Panc1 (cell line): ENCODE results near the gene PAX2. TPM values are rescaled to one million over a fixed set of nuclear protein-coding genes. Genes with fewer than 3 reads are reported as not detected.

Source experiments
- ATAC-seq: fragments of 200-7000 bp; cut with Tn5 transposase; 2 replicates; pipeline ENCODE4 v1.9.1; 2020; ENCODE audit warnings: mild to moderate bottlenecking, moderate library complexity
- Bru-seq: library from RNA; stranded (reverse); fragments of 400-500 nt; gene quantifications from one replicate; lab custom pipeline; 2021; lab: Mats Ljungman, UMichigan
- BruChase-seq, 2 experiments: library from RNA; stranded (reverse); fragments of 400-500 nt; gene quantifications; one replicate each; lab custom pipeline; 2021; lab: Mats Ljungman, UMichigan
- BruUV-seq: library from RNA; stranded (reverse); fragments of 400-500 nt; replicated peaks from 2 replicates; lab custom pipeline; 2021; lab: Mats Ljungman, UMichigan
- CTCF ChIA-PET: fragments of 300-600 bp; sonication (Branson Sonifier 250); formaldehyde crosslinking; loops from one replicate; lab custom pipeline; 2022; ENCODE audit warnings: antibody characterized with exemption; lab: Charles Lee
- POLR2A ChIA-PET: fragments of 300-600 bp; sonication (Branson Sonifier 250); formaldehyde crosslinking; loops from one replicate; lab custom pipeline; 2022; ENCODE audit warnings: antibody characterized with exemption; lab: Charles Lee
- DNase-seq: peaks from one replicate; pipeline ENCODE4 v3.0.0-alpha.2; 2010; ENCODE audit warnings: low read depth, low spot score
- H3K27ac ChIP-seq: 2 replicates; pipeline ENCODE4 v1.5.1; 2011; ENCODE audit warnings: mild to moderate bottlenecking, low read length, inconsistent platforms
- H3K27me3 ChIP-seq: fragments of 200-500 bp; sonication (Bioruptor generic); 2 replicates; pipeline ENCODE4 v1.6.0; 2014; ENCODE audit warnings: low read length, inconsistent platforms; ENCODE audit not compliant: control insufficient read depth, insufficient read depth
- H3K36me3 ChIP-seq: fragments of 200-500 bp; sonication (Bioruptor generic); 2 replicates; pipeline ENCODE4 v1.5.1; 2014; ENCODE audit warnings: inconsistent platforms, mild to moderate bottlenecking, low read length, moderate library complexity; ENCODE audit not compliant: control insufficient read depth, insufficient read depth
- H3K4me1 ChIP-seq: 2 replicates; pipeline ENCODE4 v1.5.1; 2011; ENCODE audit warnings: inconsistent platforms, mild to moderate bottlenecking, low read length, moderate library complexity; ENCODE audit not compliant: control insufficient read depth, insufficient read depth
- H3K4me3 ChIP-seq, 2 experiments: 2 replicates each; pipeline ENCODE4 v1.5.1; 2011 to 2012; ENCODE audit warnings: low read depth in 2 of 2, low read length in 2 of 2, mild to moderate bottlenecking in 2 of 2, inconsistent platforms in 1 of 2, moderate library complexity in 1 of 2
- H3K9me3 ChIP-seq: fragments of 200-500 bp; sonication (Bioruptor generic); 2 replicates; pipeline ENCODE4 v1.5.1; 2014; ENCODE audit warnings: low read depth, mild to moderate bottlenecking, inconsistent platforms, low read length, moderate library complexity; ENCODE audit not compliant: control insufficient read depth, insufficient read depth
- POLR2AphosphoS5 ChIP-seq: IDR thresholded peaks from 2 replicates; pipeline ENCODE4 v1.6.1; 2012; ENCODE audit warnings: mild to moderate bottlenecking, low read depth, low read length, moderate library complexity
- REST ChIP-seq, 2 experiments: IDR thresholded peaks; 2 replicates each; pipeline ENCODE4 v1.6.1; 2011 to 2012; ENCODE audit warnings: low read depth in 2 of 2, control low read depth in 1 of 2, low read length in 1 of 2, mild to moderate bottlenecking in 1 of 2, moderate library complexity in 1 of 2; ENCODE audit not compliant: insufficient read depth in 1 of 2
- SIN3A ChIP-seq: IDR thresholded peaks from 2 replicates; pipeline ENCODE4 v1.6.1; 2012; ENCODE audit warnings: low read depth, mild to moderate bottlenecking, low read length, moderate library complexity, borderline replicate concordance; ENCODE audit not compliant: insufficient read depth
- TCF7L2 ChIP-seq: IDR thresholded peaks from 2 replicates; pipeline ENCODE4 v1.6.1; 2011; ENCODE audit warnings: mild to moderate bottlenecking, low read depth, low read length, inconsistent platforms
- in situ Hi-C: cut with HindIII; loops from 2 replicates; pipeline ENCODE4 v1.10.0; 2016; ENCODE audit warnings: low sequenced_read_pairs, low pct_unique_long_range_greater_than_20kb
- intact Hi-C: fragments of 100-400 bp; cut with micrococcal nuclease; formaldehyde crosslinking; loops from one replicate; pipeline ENCODE4 v1.10.0; 2022; ENCODE audit not compliant: unreplicated experiment
- long read RNA-seq: library from polyadenylated mRNA; unstranded; transcript quantifications from one replicate; pipeline ENCODE4 v2.0.0, GENCODE V29; 2021; ENCODE audit not compliant: unreplicated experiment
- polyA plus RNA-seq: library from polyadenylated mRNA; unstranded; fragments of >200 nt; gene quantifications from one replicate; pipeline ENCODE4 v1.2.1, GENCODE V29; 2012; ENCODE audit warnings: missing spikeins; ENCODE audit not compliant: insufficient read length
- total RNA-seq: library from RNA; stranded (reverse); gene quantifications from one replicate; pipeline ENCODE4 v1.2.1, GENCODE V29; 2021; ENCODE audit not compliant: unreplicated experiment
- TF ChIP-seq, protein P1 (sequence below): fragments of 450-650 bp; IDR thresholded peaks from 2 replicates; pipeline ENCODE4 v1.5.1; 2017; ENCODE audit warnings: mild to moderate bottlenecking

Gene PAX2
- 72.3 TPM for total RNA-seq
- polyA plus RNA-seq = 71.5 TPM
- Bru-seq, nascent RNA = percentile 90 among the genes with signal in this experiment
- percentile 87 among the genes with signal in this experiment for BruChase-seq, experiment 1, labeled RNA remaining after a 2-hour chase
- percentile 86 among the genes with signal in this experiment for BruChase-seq, experiment 2, labeled RNA remaining after a 6-hour chase
- long read RNA-seq, partial matches to known transcripts = 3 of 103 reads
- long read RNA-seq, other reads (novel, unspliced or antisense) = 100 of 103 reads

- CTCF ChIA-PET = interaction anchor here (0.6 to 3.0 kb wide), 5 partner anchors 16 to 376 kb away, joined by 3 to 13 read pairs (median 8); no protein-coding TSS in a partner anchor
- peak; percentile 75 for ATAC-seq
- no peaks in the 10 kb centered on the region for H3K9me3 ChIP-seq
- DNase-seq = no peak
- H3K27me3 ChIP-seq = no peaks in the 10 kb centered on the region
- peak within 1 kb of the TSS; percentile 99 for H3K27ac ChIP-seq
- peaks cover 41% of the 10 kb centered on the region for H3K4me1 ChIP-seq
- H3K36me3 ChIP-seq = no peaks in the 10 kb centered on the region
- intact Hi-C loops = loop anchor here (5.0 kb wide), 2 partner anchors 73 to 132 kb away; no protein-coding TSS in a partner anchor
- POLR2A ChIA-PET = interaction anchor here (0.5 to 0.6 kb wide), 2 partner anchors 177 to 181 kb away, joined by 3 to 11 read pairs; no protein-coding TSS in a partner anchor
- BruUV-seq = no TSS peak
- TF ChIP-seq POLR2AphosphoS5 (peak; percentile 51), SIN3A (peak; percentile 45; the same call in 1 of the 2 replicates), TCF7L2 (no peak), REST (IDR thresholded peaks at IDR 0.05; ENCODE audit: insufficient read depth in 1 of 2, low read depth in 2 of 2, low read length in 1 of 2) (no peak)
- TF ChIP-seq, protein P1, sequence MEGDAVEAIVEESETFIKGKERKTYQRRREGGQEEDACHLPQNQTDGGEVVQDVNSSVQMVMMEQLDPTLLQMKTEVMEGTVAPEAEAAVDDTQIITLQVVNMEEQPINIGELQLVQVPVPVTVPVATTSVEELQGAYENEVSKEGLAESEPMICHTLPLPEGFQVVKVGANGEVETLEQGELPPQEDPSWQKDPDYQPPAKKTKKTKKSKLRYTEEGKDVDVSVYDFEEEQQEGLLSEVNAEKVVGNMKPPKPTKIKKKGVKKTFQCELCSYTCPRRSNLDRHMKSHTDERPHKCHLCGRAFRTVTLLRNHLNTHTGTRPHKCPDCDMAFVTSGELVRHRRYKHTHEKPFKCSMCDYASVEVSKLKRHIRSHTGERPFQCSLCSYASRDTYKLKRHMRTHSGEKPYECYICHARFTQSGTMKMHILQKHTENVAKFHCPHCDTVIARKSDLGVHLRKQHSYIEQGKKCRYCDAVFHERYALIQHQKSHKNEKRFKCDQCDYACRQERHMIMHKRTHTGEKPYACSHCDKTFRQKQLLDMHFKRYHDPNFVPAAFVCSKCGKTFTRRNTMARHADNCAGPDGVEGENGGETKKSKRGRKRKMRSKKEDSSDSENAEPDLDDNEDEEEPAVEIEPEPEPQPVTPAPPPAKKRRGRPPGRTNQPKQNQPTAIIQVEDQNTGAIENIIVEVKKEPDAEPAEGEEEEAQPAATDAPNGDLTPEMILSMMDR = no peak; the same call in 1 of the 2 replicates
- in situ Hi-C loops = no loop called here
- peak within 1 kb of the TSS; percentile 58 to 67 for H3K4me3 ChIP-seq
Measured at GRCh38 chr10:100744987-100745881, at the start of gene PAX2. TSS of gene PAX2 (plus strand) at chr10:100745582. CDS start at chr10:100746261, 679 bp downstream.

DNA sequence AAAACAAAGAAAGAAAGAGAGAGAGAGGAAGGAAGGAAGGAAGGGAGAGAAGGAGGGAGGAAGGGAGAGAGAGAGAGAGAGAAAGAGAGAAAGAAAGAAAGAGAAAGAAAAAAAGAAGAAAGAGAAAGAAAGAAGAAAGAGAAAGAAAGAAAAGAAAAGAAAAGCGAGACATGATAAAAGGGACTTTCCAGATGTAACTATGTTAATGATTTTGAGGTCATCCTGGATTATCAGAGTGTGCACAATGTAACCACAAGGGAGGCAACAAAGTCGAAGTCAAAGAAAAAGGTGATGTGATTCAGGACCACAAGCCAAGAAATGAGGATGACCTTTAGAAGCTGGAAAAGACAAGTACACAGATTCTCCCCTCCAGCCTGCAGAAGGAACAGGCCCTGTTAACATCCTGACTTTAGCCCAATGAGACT is 48.9 kb upstream of the PAX2 start:
- Histone ChIP-seq H3K27me3 (no peaks in the 10 kb centered on the region), H3K9me3 (no peaks in the 10 kb centered on the region), H3K36me3 (no peaks in the 10 kb centered on the region), H3K4me3 (no peak overlapping the region), H3K27ac (no peak overlapping the region), H3K4me1 (0 out of 2 replicates have a peak, but pooled peaks cover 3% of the 10 kb centered on the region)
- ChIA-PET POLR2A (no interaction called here), CTCF (no interaction called here)
- TF ChIP-seq REST (IDR thresholded peaks at IDR 0.05; ENCODE audit: insufficient read depth in 1 of 2, low read depth in 2 of 2, low read length in 1 of 2) (no peak), TCF7L2 (no peak), POLR2AphosphoS5 (no peak), SIN3A (no peak)
- TF ChIP-seq, protein P1 = no peak
- no TSS peak for BruUV-seq
- ATAC-seq (no peak), DNase-seq (no peak)
- intact Hi-C loops (no loop called here), in situ Hi-C loops (no loop called here)
